ENCODE measurements around the gene DMBX1. TPM values are rescaled to one million over a fixed set of nuclear protein-coding genes. Genes with fewer than 3 reads are reported as not detected.

Gene DMBX1
- total RNA-seq, 6 donors from 2014 or later = not detected

DNA sequence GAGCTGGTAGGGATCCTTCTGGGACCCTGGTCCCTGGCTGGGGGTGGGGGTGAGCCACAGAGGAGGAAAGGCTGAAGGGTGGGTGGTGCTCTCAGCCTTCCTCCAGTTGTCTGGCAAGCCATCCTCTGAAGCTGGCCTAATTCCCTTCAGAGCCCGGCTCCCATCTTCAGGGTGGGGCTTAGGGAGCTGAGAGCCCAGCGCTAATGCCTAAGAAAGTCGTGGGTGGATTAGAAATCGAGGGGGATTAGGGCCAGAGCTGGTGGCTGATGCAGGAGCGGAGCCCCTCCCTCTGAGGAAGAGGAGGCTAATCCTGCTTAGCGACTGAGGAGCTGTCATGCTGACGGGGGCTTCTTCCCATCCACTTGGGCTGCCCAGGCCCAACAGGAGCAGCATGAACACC, 30.8 kb upstream of the DMBX1 start:
- DNase-seq (no peak), ATAC-seq (ENCODE audit: low FRiP score in 2 of 2) (no peak)
- no peaks in the 10 kb centered on the region for H3K9me3 ChIP-seq
- H3K27ac ChIP-seq = no peak overlapping the region
- TF ChIP-seq POLR2A (IDR thresholded peaks at IDR 0.05) (no peak), EP300 (IDR thresholded peaks at IDR 0.05) (no peak)
- TF ChIP-seq, protein P1, sequence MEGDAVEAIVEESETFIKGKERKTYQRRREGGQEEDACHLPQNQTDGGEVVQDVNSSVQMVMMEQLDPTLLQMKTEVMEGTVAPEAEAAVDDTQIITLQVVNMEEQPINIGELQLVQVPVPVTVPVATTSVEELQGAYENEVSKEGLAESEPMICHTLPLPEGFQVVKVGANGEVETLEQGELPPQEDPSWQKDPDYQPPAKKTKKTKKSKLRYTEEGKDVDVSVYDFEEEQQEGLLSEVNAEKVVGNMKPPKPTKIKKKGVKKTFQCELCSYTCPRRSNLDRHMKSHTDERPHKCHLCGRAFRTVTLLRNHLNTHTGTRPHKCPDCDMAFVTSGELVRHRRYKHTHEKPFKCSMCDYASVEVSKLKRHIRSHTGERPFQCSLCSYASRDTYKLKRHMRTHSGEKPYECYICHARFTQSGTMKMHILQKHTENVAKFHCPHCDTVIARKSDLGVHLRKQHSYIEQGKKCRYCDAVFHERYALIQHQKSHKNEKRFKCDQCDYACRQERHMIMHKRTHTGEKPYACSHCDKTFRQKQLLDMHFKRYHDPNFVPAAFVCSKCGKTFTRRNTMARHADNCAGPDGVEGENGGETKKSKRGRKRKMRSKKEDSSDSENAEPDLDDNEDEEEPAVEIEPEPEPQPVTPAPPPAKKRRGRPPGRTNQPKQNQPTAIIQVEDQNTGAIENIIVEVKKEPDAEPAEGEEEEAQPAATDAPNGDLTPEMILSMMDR (IDR thresholded peaks at IDR 0.05) = no peak
- 69 to 74% methylated on average over 6 to 7 of the region's 7 CpGs for WGBS, 2 donors
- H3K4me3 ChIP-seq = no peak overlapping the region
- no peaks in the 10 kb centered on the region for H3K4me1 ChIP-seq
- no peaks in the 10 kb centered on the region for H3K36me3 ChIP-seq
- H3K27me3 ChIP-seq = no peaks in the 10 kb centered on the region

DNA sequence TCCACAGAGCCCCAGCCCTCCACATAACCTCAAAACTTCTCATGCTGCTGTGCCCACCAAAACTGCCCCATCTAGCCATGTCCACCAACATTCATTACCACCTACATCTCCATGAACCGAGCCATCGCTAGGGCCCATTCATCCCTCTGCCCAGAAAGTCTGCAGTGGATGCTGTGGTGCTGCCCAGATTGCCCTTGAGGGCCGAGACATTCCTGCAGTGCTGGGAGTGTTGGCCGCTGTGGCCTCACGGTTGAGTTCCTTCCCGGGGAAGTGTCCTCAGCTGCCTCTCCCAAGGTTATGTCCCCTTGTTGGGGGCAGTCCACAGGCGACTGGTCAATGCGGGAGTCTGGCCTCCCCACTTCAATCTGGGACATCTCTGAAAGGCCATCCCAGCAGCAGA, 30.3 kb upstream of the DMBX1 start:
- Histone ChIP-seq H3K4me1 (no peaks in the 10 kb centered on the region), H3K9me3 (no peaks in the 10 kb centered on the region), H3K36me3 (no peaks in the 10 kb centered on the region), H3K4me3 (no peak overlapping the region), H3K27me3 (no peaks in the 10 kb centered on the region), H3K27ac (no peak overlapping the region)
- ATAC-seq (ENCODE audit: low FRiP score in 2 of 2) (no peak), DNase-seq (no peak)
- WGBS, 2 donors = 73 to 75% methylated on average over 2 to 8 of the region's 8 CpGs
- TF ChIP-seq POLR2A (IDR thresholded peaks at IDR 0.05) = no peak
- TF ChIP-seq, protein P1 (IDR thresholded peaks at IDR 0.05) = no peak
- no peak for TF ChIP-seq POLR2AphosphoS5 (IDR thresholded peaks at IDR 0.05)
- no peak for TF ChIP-seq EP300 (IDR thresholded peaks at IDR 0.05)

DNA sequence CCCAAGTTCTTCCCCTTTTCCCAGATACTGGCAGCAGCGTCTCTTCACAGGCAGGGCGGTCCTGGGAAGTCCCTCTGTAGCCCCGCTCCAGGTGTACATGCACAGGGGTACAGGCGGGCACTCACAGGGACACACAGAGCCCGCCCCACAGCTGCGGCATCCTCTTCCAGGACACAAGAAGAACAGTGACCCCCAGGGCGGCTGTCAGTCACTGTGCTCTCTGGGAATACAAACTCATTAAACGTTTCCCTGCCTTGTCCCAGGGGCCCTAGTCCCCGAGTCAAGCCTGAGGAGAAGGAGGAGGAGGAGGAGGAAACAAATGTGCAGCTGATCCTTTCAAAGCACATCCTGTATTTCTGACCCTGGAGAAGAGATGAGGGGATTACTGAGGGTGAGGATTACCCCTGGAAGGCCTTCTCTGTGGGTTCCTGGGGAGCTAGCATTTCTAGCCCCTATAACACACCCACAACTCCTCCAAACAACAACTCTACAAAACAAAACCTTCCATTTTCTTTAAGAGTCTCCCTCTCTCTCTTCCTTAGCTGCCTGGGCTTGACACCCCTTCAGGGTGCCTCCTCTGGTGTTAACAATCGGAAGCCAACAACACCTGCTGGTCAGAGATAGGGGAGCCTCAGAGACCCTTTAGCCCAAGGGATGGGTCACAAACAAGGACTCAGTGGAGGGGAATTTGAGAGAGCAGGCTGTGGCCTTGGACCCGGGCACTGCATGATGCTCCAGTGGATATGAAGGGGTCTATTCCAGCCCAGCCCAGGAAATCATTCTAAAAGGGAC, 28.4 kb upstream of the DMBX1 start:
- H3K4me3 ChIP-seq = no peak overlapping the region
- no peaks in the 10 kb centered on the region for H3K36me3 ChIP-seq
- no peaks in the 10 kb centered on the region for H3K9me3 ChIP-seq
- peaks cover 0 to 1% (median 0%) of the 10 kb centered on the region in 4 donors for H3K27me3 ChIP-seq
- WGBS, 2 donors = 65 to 67% methylated on average over 10 to 11 of the region's 11 CpGs
- H3K4me1 ChIP-seq = peaks cover 0 to 3% (median 2%) of the 10 kb centered on the region in 4 donors
- DNase-seq = no peak
- TF ChIP-seq EP300 (IDR thresholded peaks at IDR 0.05) (no peak), POLR2A (IDR thresholded peaks at IDR 0.05) (no peak), POLR2AphosphoS5 (IDR thresholded peaks at IDR 0.05) (no peak)
- TF ChIP-seq, protein P1 (IDR thresholded peaks at IDR 0.05) = no peak
- no peak overlapping the region for H3K27ac ChIP-seq
- no peak for ATAC-seq (ENCODE audit: low FRiP score in 2 of 2)

DNA sequence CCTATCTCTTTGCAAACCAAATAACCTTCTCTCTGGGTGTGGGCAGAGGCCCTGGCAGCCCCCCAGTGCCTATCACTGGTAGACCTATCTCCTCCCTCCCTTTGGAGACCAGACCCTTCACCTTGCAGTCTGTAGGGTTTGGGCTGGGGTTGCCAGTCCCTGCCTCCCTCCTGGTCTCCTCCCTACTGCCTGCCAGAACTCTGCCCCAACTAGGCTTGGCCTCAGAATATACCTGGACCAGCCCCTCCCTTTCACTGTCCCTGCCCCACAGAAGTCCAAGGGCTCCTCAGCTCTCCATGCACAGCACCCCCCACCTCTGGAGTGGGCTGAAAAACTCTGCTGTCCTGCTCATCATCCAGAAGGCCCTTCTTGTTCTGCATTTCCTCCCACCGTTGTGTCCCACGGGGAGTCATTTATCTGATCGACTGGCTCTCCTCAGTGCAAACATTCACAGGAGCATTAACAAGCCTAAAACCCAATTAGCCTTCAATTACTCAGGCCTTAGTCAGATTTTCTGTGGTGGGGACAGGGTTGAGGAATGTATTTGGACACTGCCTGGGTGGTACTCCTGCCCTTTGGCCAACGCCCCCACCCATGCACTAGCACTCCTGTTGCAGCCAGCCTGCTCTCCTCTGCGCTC, 27.7 kb upstream of the DMBX1 start:
- TF ChIP-seq POLR2A (IDR thresholded peaks at IDR 0.05) (no peak), POLR2AphosphoS5 (IDR thresholded peaks at IDR 0.05) (no peak), EP300 (IDR thresholded peaks at IDR 0.05) (no peak)
- TF ChIP-seq, protein P1 (IDR thresholded peaks at IDR 0.05) = no peak
- Histone ChIP-seq H3K9me3 (no peaks in the 10 kb centered on the region), H3K4me3 (no peak overlapping the region), H3K4me1 (peaks cover 5 to 10% (median 8%) of the 10 kb centered on the region in 4 donors), H3K27ac (no peak overlapping the region), H3K27me3 (peaks cover 0 to 9% (median 4%) of the 10 kb centered on the region in 4 donors), H3K36me3 (no peaks in the 10 kb centered on the region)
- DNase-seq (no peak), ATAC-seq (ENCODE audit: low FRiP score in 2 of 2) (peak in 1 of 2 donors; percentile 5)
- WGBS, 2 donors = 64 to 69% methylated on average over 5 of the region's 5 CpGs
